ENCODE data around the gene SH3RF1.

SH3RF1 gene

DNA sequence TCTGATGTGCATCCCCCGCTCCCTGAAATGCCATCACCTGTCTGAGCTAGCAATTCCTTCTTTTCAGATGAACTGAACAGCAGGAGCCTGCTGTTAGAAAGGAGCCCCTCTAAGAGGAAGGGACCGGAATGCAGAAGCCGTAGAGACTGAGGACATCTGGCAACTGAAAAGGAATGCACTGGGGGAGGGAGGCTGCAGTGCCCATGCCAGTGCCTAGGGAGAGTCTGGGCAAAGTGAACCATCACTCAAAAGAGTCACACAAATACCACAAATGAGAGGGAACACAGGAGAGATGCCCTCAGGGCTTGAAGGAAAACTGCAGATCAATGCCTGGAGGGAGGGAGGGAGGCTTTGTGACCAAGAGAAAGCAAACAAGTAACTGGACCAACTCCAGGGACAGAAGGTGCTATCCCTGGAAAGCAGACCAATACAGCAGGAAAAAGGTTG, 166.8 kb downstream of the SH3RF1 start:
- DNase-seq (ENCODE audit: low spot score): peak; percentile 37

DNA sequence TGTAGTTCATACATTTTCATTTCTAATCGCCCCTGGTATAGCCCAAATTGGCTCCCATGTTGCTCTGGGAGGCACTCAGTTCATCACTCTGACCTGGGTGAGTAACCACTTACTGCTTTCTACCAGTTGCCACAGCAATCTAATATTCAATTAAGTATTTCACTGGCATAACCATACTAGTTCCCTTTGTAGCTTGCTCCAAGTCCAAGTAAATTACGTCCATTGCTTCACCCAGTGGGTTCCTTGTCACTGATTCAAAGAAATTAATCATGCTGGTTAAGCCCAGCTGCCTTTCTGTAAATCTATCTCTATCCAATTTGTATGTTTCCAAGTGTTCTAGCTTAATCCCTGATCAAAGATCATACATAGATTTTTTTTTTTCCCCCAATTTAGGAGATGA, 168.7 kb downstream of the SH3RF1 start:
- no peak for DNase-seq (ENCODE audit: low spot score)

DNA sequence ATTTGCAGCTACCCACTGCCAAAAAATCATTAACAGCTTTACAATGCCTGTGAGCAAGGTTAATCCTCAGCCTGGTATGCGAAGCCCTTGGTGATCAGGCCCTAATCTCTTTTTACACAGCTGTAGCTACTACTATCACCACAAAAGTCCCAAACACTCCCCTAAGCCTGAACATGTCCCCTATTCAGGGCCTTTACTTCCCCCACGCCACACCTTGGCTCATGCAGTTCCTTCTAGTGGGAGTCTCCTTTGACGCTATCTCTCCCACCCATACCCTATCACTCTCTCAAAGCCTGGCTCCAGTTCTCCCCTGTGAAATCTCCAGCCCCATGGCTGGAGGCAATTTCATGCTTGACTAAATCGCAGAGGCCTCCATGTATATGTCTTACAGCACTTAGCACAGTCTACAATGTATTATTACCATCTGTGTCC, 170.1 kb downstream of the SH3RF1 start:
- DNase-seq (ENCODE audit: low spot score): no peak

DNA sequence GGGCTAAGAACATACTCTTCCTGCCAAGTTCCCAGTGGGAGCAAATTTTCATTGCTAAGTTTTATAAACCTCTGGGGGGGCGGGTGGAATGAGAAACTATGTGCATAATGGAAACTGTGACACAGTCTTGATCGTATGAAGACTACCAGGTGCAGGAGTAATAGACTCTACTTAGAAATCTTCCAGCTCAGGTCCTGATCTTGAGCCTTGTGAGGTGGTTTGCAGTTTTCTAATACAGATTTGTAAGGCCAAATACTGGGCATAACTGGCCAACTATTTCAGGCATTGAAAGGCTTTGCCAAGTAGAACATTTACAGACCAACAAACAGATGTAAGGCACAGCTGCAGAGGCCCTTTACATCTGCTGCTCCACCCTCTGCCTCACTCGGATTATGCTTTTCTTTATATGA, 171.0 kb downstream of the SH3RF1 start:
- DNase-seq (ENCODE audit: low spot score): no peak

DNA sequence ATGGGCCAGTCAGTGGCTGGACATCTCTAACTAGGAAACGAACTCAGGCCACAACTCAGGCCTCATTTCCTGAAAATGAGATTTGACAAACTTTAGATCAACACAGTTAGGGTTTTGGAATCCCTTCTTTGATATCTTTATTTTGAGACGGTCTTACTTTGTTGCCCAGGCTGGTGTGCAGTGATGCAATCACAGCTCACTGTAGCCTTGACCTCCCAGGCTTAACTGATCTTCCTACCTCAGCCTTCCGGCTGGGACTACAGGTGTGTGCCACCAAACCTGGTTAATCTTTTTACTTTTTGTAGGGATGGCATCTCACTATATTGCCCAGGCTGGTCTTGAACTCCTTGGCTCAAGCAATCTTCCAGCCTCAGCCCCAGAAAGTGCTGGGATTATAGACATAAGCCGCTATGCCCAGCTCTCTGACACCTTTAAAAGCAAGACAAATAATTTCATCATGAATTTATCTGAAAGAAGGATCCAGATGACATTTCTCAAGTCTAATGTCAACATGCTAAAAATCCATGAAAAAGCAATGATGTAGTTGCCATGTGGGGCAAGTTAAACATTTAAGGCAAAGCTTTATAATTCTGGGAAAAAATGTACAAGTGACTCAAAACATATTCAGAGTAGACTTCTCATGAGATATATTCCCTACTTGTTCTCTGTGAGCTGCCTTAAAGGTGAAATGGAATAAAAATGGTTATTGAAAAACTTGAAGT, 171.6 kb downstream of the SH3RF1 start:
- no peak for DNase-seq (ENCODE audit: low spot score)

DNA sequence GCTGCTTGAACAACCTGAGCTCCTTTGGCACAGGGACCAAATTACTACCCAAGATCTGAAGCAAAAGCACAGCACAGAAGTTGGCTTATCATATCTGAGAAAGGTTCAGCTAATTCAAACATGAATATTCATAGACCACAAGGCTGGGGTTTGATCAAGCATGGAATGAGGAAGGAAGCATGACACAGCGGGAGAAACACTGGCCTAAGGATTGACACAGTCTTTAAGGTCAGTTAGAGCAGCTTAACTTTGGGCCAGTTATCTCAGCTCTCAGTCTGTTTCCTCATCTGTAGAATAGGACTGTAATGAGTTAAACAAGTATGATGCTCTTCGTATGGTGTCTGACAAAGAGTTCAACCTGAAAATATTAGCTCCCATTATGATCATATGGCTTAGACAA, 172.2 kb downstream of the SH3RF1 start:
- DNase-seq (ENCODE audit: low spot score): no peak

DNA sequence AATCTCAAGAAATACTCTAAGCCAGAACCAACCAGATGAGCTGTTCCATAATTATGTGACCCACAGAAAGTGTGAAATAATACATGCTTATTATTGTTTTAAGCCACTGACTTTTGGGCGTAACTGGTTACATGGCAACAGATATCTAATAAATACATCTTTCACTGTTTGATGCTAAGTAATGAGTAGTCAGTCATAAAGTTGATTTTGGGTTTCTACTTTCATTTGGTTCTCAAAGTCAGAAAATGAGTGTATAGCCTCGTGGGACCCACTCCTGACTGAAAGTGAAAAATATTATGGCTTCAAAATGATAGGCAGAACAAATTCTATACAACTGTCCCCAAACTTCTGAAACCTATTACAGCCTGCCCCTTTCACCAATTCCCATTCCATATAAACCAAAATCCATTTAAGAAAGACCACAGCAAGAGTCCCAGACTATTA, 172.7 kb downstream of the SH3RF1 start:
- DNase-seq (ENCODE audit: low spot score): no peak

DNA sequence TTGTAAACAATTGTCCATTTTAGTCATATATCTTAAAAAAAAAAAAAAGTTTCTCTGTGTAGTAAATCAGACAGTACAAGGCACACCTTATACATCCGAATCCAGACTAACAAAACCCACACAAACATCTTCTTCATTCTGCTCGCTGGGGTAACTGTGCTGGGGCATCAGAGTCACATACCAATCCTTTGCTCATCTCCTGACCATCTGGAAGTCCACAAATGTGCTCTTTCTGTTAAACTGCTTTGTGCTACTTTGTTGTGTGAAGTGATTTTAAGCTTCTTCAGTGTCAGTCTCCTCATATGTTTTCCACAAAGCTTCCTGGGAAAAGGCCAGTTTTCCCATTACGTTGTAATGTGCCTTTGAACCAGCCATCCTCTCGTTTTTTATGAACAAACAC, 174.5 kb downstream of the SH3RF1 start:
- no peak for DNase-seq (ENCODE audit: low spot score)

DNA sequence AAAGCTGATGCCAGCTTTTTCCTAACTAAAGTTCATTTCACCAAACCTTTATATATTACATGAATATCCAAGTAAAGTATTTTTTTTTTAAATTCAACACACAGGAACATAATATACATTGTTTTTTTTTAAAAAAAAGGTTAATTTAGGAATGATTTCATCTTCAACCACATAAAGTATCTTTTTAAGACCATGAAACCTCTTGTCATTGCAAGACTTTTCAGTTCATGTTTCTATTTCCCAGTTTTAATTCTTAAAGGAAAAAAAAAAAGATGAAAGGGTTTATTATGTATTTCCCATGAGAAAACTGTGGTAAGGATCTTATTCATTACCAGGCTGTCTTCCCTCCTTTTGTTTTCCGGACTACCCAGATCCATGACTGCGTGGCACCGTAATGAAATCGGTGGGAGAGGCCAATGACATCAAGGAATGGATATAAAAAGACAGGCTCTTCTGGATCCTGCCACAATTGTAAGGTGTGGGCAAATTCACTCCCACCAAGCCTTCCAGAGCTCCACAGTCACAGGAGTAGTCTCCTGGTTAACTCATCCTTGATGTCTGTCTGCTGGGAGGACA, 176.0 kb downstream of the SH3RF1 start:
- no peak for DNase-seq (ENCODE audit: low spot score)

DNA sequence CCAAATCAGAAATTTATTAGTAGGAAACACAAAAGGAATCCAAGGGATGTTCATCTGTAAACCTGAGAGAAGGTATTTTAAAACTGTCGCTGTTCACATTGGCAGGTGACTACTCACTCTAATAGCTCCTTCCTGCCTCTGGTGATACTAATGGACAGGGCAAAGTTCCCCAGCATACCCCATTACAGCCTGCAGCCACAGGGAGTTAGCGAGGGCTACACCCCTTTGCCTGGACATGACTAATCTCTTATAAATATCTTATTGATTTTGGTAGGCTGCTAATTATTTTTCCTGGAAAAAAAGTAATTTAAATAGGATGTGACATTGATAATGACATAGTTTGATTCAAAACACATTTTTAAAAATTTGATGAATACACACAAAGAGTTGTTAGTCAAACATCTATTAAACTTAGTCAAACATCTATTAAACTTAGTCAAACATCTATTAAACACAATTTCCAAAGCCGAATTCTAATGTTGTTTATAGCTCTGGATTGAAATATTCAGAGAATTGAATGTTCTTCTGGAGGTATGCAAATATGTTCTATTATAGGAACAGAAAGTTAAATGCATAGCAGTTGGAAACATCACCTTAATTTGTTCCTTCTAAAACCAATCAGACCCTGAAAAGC, 177.8 kb downstream of the SH3RF1 start:
- DNase-seq (ENCODE audit: low spot score): no peak

DNA sequence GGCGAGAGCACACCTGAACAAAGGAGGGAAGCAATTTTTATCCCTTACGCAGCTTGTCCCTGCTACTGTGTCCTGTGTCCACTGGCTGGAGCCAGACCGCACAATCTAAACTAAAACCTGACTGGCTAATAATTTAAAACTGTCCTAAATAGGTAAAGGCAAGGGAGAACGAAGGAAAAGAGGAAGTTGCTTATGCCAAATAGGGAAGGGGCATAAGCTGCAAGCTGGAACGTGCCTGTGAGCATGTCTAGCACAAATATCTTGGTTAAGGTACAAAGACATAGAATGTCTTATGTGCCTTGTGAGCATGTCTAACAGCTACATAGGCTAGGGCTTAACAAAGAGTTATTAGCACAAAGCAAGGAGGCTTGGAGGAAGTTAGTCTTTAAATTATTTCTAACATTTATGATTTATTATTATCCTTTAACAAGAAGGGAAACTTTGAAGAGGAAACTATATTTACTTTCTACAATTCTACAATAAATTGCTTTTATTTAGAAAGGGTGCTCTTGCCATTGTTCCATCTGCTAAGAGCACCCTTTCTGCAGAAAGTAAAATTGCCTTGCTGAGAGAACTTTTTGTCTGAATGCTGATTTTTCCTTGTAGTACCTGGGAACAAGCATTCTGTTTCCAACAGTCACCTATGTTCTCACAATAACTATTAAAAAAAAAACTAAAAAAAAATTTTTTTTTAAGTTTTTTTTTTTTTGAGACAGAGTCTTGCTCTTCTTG, 180.1 kb downstream of the SH3RF1 start:
- DNase-seq (ENCODE audit: low spot score): no peak

DNA sequence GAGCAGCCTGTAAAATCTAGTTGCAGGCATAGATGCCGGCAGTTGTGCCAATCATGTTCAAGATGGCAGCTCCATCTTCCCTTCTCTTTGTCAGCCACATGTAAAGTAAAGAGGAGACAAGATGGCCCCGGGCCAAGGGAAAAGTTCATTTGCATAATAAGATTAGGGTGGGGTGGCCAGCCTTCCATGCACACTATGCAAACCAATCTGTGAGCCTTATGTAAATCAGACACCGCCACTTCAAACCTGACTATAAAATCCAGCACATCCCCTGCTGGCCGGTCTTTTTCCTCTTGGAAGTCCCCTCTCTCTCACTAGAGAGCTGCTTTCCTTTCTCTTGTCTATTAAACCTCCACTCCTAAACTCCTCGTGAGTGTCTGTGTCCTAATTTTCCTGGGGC, 181.8 kb downstream of the SH3RF1 start:
- DNase-seq (ENCODE audit: low spot score): no peak

DNA sequence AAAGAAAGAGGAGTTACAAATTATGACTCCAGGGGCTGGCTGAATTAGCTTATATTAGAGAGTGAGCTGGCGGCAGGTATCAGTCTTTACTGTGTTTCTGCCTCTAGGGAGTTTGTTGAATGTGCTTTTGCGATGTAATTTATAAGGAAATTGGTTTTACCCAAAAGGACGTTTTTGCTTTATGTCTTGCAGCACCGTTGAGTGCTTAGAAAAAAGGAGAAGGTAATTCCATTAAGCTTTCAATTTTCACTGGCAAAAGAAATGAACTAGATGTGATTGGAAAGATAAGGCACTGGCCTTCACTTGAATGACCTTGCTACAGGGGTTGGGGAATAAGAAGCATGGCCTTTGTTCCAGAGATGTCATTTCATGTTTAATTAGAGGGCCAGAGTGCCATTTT, 185.8 kb downstream of the SH3RF1 start:
- no peak for DNase-seq (ENCODE audit: low spot score)

DNA sequence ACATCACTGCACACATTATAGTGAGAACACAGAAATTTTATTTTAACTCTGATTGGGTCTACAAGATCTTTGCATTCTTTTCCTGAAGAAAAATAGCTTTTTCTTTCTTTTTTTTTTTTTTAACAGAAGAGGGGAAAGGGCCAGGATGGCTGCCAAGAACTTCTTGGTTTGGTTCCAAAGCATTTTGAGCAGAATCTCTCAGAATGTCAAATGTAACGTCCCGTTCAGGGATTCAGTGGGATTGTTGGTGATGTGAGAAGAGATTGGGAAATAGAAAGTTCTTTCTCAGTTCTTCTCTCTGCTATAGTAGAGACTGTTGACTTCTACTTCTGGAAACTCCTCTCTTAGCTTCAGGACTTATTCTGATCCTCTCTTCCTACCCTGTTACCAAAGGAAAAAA, 189.8 kb downstream of the SH3RF1 start:
- no peak for DNase-seq (ENCODE audit: low spot score)

DNA sequence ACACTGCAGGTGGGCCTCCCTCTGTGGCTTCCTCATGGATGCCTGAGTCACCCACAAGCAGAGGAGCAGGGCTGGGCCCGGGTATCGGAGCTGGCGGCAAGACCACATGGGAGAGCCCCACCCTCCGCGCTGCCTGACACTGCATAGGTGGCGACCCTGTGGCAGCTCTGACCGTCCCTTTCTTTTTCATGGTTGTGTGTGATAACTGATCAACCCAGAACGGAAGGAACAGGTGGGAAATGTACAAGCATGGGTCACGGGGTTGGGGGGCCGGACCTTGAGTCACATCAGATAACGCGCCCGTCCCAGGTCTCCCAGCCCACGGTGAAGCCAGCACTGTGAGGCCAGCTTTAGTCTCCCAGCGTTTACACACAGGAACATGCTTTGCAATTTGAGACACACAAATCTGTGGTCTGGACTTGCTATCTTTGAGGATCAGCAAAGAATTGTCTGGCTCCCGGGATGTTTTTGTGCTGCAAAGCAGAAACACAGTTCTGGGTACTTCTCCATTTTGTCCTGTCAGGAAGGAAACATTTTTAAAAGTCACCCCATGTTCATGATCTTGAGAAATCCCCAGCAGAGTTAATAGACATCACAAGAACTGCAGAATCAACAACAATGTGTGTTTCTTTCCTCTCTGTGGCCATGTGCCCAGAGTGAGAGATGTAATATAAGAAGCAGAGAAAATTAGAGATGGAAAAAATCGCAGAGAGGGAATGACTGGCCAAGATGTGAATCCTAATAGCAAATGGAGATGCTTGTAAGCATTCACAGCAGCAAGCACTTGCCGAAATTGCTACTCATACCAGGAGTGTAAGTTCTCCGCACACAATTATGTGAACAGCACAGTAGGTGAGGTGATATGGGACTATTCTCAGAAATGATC, 190.6 kb downstream of the SH3RF1 start:
- peak; percentile 69 for DNase-seq (ENCODE audit: low spot score)

DNA sequence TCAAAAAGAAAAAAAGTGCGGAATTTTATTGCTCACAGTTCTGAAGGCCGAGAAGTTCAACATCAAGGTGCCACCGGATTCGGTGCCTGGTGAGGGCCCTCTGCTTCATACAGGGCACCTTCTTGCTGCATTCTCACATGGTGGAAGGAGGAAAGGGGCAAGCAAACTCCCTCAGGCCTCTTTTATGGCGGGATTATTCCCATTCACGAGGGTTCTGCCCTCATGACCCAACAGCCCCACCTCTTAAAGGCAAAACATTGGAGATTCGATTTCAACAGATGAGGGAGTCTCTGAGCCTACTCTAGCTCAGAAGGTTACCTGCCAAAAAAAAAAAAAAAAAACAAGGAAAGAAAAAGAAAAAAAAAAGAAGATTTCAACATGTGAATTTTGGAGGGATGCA, 196.6 kb downstream of the SH3RF1 start:
- DNase-seq (ENCODE audit: low spot score): no peak

DNA sequence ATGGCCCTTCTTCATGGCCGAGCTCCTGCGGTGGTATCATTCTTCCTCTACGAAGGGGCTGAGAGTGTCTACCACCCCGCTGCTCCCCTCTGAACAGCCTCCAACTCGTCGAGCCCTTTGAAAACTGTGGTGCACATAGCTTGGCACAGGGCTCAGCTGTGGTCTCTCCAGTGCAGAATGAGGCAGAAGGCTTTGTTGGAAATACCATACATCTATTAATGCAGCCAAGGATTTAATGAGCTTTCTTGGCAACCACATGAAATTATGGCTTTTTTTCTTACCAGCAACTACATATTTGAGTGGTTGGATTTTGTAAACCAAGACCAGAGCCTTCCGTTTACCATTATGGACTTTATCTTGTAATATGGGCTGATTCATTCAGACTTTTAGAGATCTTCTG, 199.0 kb downstream of the SH3RF1 start:
- no peak for DNase-seq (ENCODE audit: low spot score)

DNA sequence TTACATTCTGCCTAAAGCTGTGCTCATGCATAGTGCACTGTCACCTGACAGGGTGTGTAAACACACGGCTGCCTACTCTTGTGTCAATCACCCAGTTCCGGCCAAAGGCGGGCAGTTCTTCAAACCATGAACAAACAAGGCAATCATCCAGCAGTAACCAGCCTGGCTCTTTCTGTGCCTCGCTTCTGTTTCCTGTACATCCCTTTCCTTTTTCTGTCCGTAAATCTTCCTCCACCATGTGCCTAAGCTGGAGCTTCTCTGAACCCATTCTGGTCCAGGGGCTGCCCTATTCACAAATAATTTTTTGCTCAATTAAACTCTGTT, 199.9 kb downstream of the SH3RF1 start:
- DNase-seq (ENCODE audit: low spot score): no peak

DNA sequence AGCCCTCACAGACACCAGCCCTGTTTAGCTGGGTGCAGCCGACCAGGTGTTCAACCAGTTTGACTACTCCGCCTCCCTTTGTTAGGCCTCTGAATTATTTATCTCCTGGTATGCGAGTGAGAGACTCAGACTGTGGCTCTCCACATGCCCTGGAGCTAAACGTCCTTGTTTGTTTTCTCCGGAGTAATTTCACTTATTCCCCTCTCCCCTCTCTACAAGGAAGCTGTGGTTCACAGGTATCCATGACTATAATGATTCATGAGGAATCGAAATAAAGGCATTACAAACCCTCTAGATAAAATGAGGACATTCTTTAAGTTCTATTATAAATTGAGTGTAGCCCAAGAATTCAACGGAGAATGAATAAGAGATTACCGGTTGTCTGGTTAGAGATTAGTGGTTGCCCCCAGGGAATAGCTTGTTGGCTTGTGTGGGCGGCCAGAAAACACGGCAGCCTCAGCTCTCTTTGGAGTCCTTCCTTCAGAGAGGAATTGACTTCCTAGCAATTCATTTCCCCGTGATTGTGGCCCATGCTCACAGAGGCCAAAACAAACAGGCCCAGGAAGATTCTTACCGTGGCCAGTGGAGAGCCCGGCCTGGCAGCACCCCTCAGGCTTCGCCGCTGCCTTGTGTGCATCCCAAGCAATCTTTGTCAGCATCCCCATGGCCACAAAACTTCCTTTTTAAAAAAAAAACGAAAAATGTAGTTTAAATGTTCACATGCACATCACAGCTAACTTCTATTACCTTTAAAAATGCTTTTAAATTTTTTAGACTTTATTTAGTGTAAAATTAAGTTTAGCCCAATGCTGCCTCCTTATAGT, 200.5 kb downstream of the SH3RF1 start:
- no peak for DNase-seq (ENCODE audit: low spot score)

DNA sequence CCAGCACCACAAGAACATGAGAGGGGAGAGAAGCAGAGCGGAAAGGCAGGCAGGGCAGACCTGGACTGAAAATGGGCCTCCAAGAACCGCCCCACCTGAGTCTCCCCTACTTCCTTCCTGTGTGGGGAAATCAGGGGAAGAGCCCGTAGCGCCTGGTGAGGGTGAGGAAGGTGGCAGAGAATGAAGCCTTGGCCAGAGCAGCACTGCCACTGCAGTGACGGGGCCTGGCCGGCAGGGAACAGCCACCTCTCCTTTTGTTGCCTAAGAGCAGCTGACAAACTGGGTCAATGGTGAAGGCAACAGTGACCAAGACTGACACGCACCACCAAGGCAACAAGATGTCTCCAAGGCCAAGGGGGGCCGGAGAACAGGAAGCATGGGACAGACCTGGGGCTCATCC, 202.3 kb downstream of the SH3RF1 start:
- no peak for DNase-seq (ENCODE audit: low spot score)

DNA sequence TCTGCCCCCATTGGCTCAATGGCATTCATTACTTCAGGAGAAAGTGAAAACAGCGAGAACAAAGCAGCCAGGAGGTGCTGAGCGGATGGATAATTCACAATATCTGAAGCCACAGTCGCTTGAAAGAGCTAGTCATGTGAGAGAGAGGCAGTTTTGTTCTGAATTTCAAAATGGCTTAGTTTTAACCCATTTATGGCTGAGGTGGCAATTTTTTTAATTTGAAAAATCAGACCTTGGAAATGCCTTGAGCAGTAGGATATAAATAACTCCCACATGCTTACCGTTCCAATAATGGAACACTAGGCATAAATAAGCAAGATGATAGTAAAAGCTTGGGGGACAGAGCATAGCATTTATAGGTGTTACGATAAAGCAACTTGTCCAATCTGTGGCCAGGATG, 203.8 kb downstream of the SH3RF1 start:
- no peak for DNase-seq (ENCODE audit: low spot score)

Measured in Ammon's horn (tissue), 1 donor.